Heart right ventricle (tissue), 16 donors: ENCODE results near the gene RUVBL2. TPM values are rescaled to one million over a fixed set of nuclear protein-coding genes. Genes with fewer than 3 reads are reported as not detected.

Experiments
- ATAC-seq, 8 donors: fragments of 200-7000 bp; cut with Tn5 transposase; one replicate each; pipeline ENCODE4 v1.9.1; 2020; ENCODE audit warnings: mild to moderate bottlenecking in 8 of 8, moderate library complexity in 8 of 8, moderate number of reproducible peaks in 1 of 8
- DNase-seq, 2 donors: peaks; one replicate each; pipeline ENCODE4 v3.0.0-alpha.2; 2020
- H3K27ac ChIP-seq, 10 donors: fragments of 200-600 bp; sonication (generic) in 2 of 10; one replicate each; pipeline versions ENCODE4 v1.5.0 to v1.8.0; 2020 to 2022; ENCODE audit warnings: mild to moderate bottlenecking in 3 of 10
- H3K27me3 ChIP-seq, 7 donors: fragments of 200-600 bp; one replicate each; pipeline ENCODE4 v1.8.0; 2021 to 2022; ENCODE audit warnings: mild to moderate bottlenecking in 2 of 7
- H3K36me3 ChIP-seq, 9 donors: fragments of 200-600 bp; sonication (generic) in 1 of 9; one replicate each; pipeline versions ENCODE4 v1.5.0 to v1.8.0; 2020 to 2022; ENCODE audit warnings: mild to moderate bottlenecking in 2 of 9
- H3K4me1 ChIP-seq, 9 donors: fragments of 200-600 bp; sonication (generic) in 1 of 9; one replicate each; pipeline versions ENCODE4 v1.5.0 to v1.8.0; 2020 to 2022; ENCODE audit warnings: mild to moderate bottlenecking in 4 of 9
- H3K4me3 ChIP-seq, 10 donors: fragments of 200-600 bp; sonication (generic) in 2 of 10; one replicate each; pipeline versions ENCODE4 v1.5.0 to v1.8.0; 2020 to 2022; ENCODE audit warnings: mild to moderate bottlenecking in 7 of 10, moderate library complexity in 2 of 10
- H3K9me3 ChIP-seq, 11 donors: fragments of 200-600 bp in 10 of 11; sonication (generic) in 2 of 11; one replicate each; pipeline versions ENCODE4 v1.5.0 to v1.8.0; 2013 to 2022; ENCODE audit warnings: mild to moderate bottlenecking in 2 of 11, control low read depth in 1 of 11, moderate library complexity in 1 of 11
- WGBS, 2 donors: extraction: QIAGEN DNeasy Blood & Tissue Kit; methylation state at CpG; one replicate each; pipeline ENCODE4 v1.1.7; 2013; ENCODE audit warnings: inconsistent platforms in 1 of 2; 5-methylcytosine and 5-hydroxymethylcytosine counted together
- intact Hi-C, 10 donors: fragments of 100-400 bp; cut with DNase I; formaldehyde crosslinking; loops; one replicate each; pipeline versions ENCODE4 v1.11.1 to v1.14.2; 2022
- polyA plus RNA-seq, 2 donors: library from polyadenylated mRNA; stranded (reverse); fragments of 200-250 nt; gene quantifications; one replicate each; pipeline ENCODE4 v1.2.3, GENCODE V29; 2013
- total RNA-seq, 10 donors: library from RNA; stranded (reverse); fragmentation: NEBNext Ultra II Directional in 3 of 10; extraction: Animal tissue kit (Norgen Biotek cat#: 25700) in 3 of 10; gene quantifications; one replicate each; pipeline versions ENCODE4 v1.2.1 to v1.2.4, GENCODE V29; 2021 to 2023
- TF ChIP-seq, protein P1 (sequence below), 9 donors: fragments of 200-600 bp; sonication (generic) in 2 of 9; IDR thresholded peaks; one replicate each; pipeline versions ENCODE4 v1.5.0 to v1.8.0; 2021 to 2022; ENCODE audit warnings: antibody characterized with exemption in 9 of 9, mild to moderate bottlenecking in 5 of 9, moderate library complexity in 1 of 9
- donor health status: Arrhythmogenic right ventricular cardiomyopathy.
- donor health status: ischemic (EF 13 %, LVEDD 7.1; RV severe dilation, severe dysfunction).
- donor health status: healthy with polysubstance abuse.
- donor health status: DM: no; HTN: yes; CAD: no.
- donor health status: DM: no; HTN: no; CAD: no.
- donor health status: ischemic (EF 25% LVEDD 6.9; RV normal size, moderate dysfunction).
- donor health status: ischemic (EF 25% LVEDD 5.7; RV mildly dilated, moderate dysfunction).
- donor health status: healthy.
- donor health status: DM: yes; HTN: yes; CAD: no.
- donor health status: Ischemic cardiomyopathy.
- donor health status: ischemic (EF 35%, LVEDD 5.7; RV mildly dilated, moderate dysfunction).
- donor health status: nonischemic (EF 11% LVEDD 7.7; RV severe dilation, severe dysfunction).
- donor health status: DM: yes; HTN: yes; CAD: no.
- donor health status: PGD.
- donor health status: ischemic (EF 29% LVEDD 5.4; RV normal size, mild dysfunction).
- donor health status: nonischemic (EF 23%, LVEDD 6.1; RV moderate dilation, normal function).

Gene RUVBL2
- total and polyA plus RNA-seq, 12 donors = 40.1 to 108 (median 49.8) TPM

DNA sequence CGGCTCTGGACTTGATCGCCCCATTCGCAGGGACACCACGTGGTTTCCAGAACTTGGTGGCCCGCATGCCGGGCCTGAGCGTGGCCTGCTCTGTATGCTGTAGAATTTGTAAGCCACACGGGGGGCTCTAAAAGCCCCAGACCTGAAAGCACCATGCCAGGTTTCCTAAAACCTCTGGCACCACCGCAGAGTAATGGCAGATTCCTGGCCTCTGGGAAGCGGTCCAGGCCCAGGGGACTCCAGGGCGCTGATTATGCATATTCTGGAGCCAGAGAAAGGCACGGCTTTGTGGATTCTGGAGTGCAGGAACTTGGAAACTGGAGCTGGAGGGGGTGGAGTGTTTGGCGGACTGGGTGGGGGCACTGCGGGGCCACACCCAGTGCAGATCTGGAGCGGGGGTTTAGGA lies 24.9 kb upstream of the RUVBL2 start:
- peaks cover 0 to 81% (median 55%) of the 10 kb centered on the region in 9 donors for H3K36me3 ChIP-seq
- TF ChIP-seq, protein P1, sequence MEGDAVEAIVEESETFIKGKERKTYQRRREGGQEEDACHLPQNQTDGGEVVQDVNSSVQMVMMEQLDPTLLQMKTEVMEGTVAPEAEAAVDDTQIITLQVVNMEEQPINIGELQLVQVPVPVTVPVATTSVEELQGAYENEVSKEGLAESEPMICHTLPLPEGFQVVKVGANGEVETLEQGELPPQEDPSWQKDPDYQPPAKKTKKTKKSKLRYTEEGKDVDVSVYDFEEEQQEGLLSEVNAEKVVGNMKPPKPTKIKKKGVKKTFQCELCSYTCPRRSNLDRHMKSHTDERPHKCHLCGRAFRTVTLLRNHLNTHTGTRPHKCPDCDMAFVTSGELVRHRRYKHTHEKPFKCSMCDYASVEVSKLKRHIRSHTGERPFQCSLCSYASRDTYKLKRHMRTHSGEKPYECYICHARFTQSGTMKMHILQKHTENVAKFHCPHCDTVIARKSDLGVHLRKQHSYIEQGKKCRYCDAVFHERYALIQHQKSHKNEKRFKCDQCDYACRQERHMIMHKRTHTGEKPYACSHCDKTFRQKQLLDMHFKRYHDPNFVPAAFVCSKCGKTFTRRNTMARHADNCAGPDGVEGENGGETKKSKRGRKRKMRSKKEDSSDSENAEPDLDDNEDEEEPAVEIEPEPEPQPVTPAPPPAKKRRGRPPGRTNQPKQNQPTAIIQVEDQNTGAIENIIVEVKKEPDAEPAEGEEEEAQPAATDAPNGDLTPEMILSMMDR (IDR thresholded peaks at IDR 0.05) = no peak
- H3K4me1 ChIP-seq = peaks cover 13 to 63% (median 49%) of the 10 kb centered on the region in 9 donors
- DNase-seq = no peak
- H3K9me3 ChIP-seq = no peaks in the 10 kb centered on the region
- no peaks in the 10 kb centered on the region for H3K27me3 ChIP-seq
- peak overlapping the region in 9 of 10 donors; percentile 1 to 96 (median 68) for H3K27ac ChIP-seq
- no peak overlapping the region for H3K4me3 ChIP-seq
- ATAC-seq = no peak
- 77 to 79% methylated on average over 15 of the region's 15 CpGs for WGBS, 2 donors
- intact Hi-C loops = loop anchor here in 7 of 10 donors (5.0 to 10.0 kb wide), 7 partner anchors 92 to 334 kb away; partner anchors contain the start of genes PPP1R15A (in 4 of the 7), CA11 (in 2 of the 7) and DBP (in 2 of the 7)

GRCh38 chr19:48969276-48970138 lies 24.2 kb upstream of the RUVBL2 start:
- ATAC-seq (no peak), DNase-seq (no peak)
- Histone ChIP-seq H3K4me1 (peaks cover 8 to 56% (median 42%) of the 10 kb centered on the region in 9 donors), H3K4me3 (no peak overlapping the region), H3K9me3 (no peaks in the 10 kb centered on the region), H3K27ac (peak overlapping the region in 3 of 10 donors; percentile 38 to 93 (median 68)), H3K27me3 (no peaks in the 10 kb centered on the region), H3K36me3 (peaks cover 0 to 88% (median 62%) of the 10 kb centered on the region in 9 donors)
- TF ChIP-seq, protein P1 (IDR thresholded peaks at IDR 0.05) = no peak
- WGBS, 2 donors = 94% methylated on average over 45 of the region's 45 CpGs
- intact Hi-C loops = loop anchor here in 9 of 10 donors (2.0 to 10.0 kb wide), 11 partner anchors 92 to 335 kb away; partner anchors contain the start of genes PPP1R15A (in 4 of the 9), CA11 (in 2 of the 9) and DBP (in 2 of the 9)

- Histone ChIP-seq H3K27me3 (no peaks in the 10 kb centered on the region), H3K27ac (peak overlapping the region in 7 of 10 donors; percentile 3 to 68 (median 39)), H3K4me1 (peaks cover 5 to 52% (median 39%) of the 10 kb centered on the region in 9 donors), H3K4me3 (no peak overlapping the region), H3K36me3 (peaks cover 0 to 93% (median 64%) of the 10 kb centered on the region in 9 donors), H3K9me3 (no peaks in the 10 kb centered on the region)
- TF ChIP-seq, protein P1 (IDR thresholded peaks at IDR 0.05) = no peak
- no peak for DNase-seq
- intact Hi-C loops = loop anchor here in 6 of 10 donors (2.0 to 10.0 kb wide), 6 partner anchors 127 to 178 kb away; no protein-coding TSS in a partner anchor
- WGBS, 2 donors = 89 to 90% methylated on average over 23 of the region's 23 CpGs
- no peak for ATAC-seq
Observed at GRCh38 chr19:48970139-48970766, 23.4 kb upstream of the RUVBL2 start.

DNA sequence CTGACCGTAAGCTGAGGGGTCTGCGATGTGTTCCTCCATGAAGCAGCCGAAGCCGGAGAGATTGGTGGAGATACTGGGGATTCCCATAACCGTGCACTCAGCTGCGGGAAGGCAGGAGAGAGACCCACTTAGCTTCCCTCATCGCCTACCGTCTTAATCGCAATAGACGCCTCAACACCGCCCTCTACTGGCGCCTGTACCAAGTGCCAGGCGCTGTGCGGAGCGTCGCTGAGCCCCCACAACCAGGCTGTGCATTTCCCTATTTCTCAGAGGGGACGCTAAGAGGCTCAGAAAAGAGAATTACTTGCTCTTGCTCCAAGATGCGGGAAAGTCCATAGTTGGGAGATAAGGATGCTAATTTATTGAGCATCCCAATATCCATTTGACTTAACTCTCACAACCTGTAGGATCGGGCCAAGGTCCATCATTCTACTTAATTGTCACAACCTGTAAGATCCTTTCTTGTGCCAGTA lies 22.7 kb upstream of the RUVBL2 start:
- Histone ChIP-seq H3K4me3 (no peak overlapping the region), H3K27me3 (no peaks in the 10 kb centered on the region), H3K36me3 (peaks cover 0 to 100% (median 68%) of the 10 kb centered on the region in 9 donors), H3K9me3 (no peaks in the 10 kb centered on the region), H3K27ac (peak overlapping the region in 8 of 10 donors; percentile 3 to 68 (median 35)), H3K4me1 (peaks cover 5 to 51% (median 38%) of the 10 kb centered on the region in 9 donors)
- intact Hi-C loops = loop anchor here in 6 of 10 donors (2.0 to 10.0 kb wide), 6 partner anchors 128 to 179 kb away; no protein-coding TSS in a partner anchor
- DNase-seq (peak; percentile 79 to 85), ATAC-seq (peak; percentile 7 to 69 (median 64))
- TF ChIP-seq, protein P1 (IDR thresholded peaks at IDR 0.05) = peak; percentile 75 to 95 (median 93)
- WGBS, 2 donors = 19 to 20% methylated on average over 19 of the region's 19 CpGs
